H9 (cell line): ENCODE results near the gene NSG1. TPM values are rescaled to one million over a fixed set of nuclear protein-coding genes. Genes with fewer than 3 reads are reported as not detected.

ENCODE experiments used
- DNase-seq: peaks from one replicate; pipeline ENCODE4 v3.0.0-alpha.2; 2017
- H2AFZ ChIP-seq: one replicate; pipeline ENCODE4 v1.6.1; 2013; ENCODE audit warnings: mild to moderate bottlenecking, low read length, control low read depth, moderate library complexity
- H2AK5ac ChIP-seq: 2 replicates; pipeline ENCODE4 v1.6.1; 2013; ENCODE audit warnings: low read length, control low read depth, mixed read lengths; ENCODE audit not compliant: insufficient read length
- H2BK120ac ChIP-seq: one replicate; pipeline ENCODE4 v1.6.1; 2013; ENCODE audit warnings: low read depth, mild to moderate bottlenecking, low read length, control low read depth, inconsistent platforms; ENCODE audit not compliant: poor library complexity, severe bottlenecking
- H2BK12ac ChIP-seq: 2 replicates; pipeline ENCODE4 v1.6.1; 2013; ENCODE audit warnings: low read length, control low read depth, mixed read lengths, low read depth; ENCODE audit not compliant: insufficient read length
- H2BK15ac ChIP-seq: 2 replicates; pipeline ENCODE4 v1.6.1; 2013; ENCODE audit warnings: low read depth, low read length, control low read depth
- H2BK20ac ChIP-seq: one replicate; pipeline ENCODE4 v1.6.1; 2013; ENCODE audit warnings: low read depth, mild to moderate bottlenecking, low read length, control low read depth, inconsistent platforms; ENCODE audit not compliant: poor library complexity, severe bottlenecking
- H2BK5ac ChIP-seq: 2 replicates; pipeline ENCODE4 v1.6.1; 2013; ENCODE audit warnings: low read length, control low read depth, mixed read lengths; ENCODE audit not compliant: insufficient read length
- H3K14ac ChIP-seq: 2 replicates; pipeline ENCODE4 v1.6.1; 2013; ENCODE audit warnings: low read length, control low read depth; ENCODE audit not compliant: insufficient read depth
- H3K18ac ChIP-seq: 2 replicates; pipeline ENCODE4 v1.6.1; 2013; ENCODE audit warnings: low read depth, mild to moderate bottlenecking, mixed read lengths, low read length, control low read depth; ENCODE audit not compliant: insufficient read length
- H3K23ac ChIP-seq: 2 replicates; pipeline ENCODE4 v1.6.1; 2013; ENCODE audit warnings: low read length, control low read depth, mixed read lengths, low read depth; ENCODE audit not compliant: insufficient read length
- H3K23me2 ChIP-seq: 2 replicates; pipeline ENCODE4 v1.6.1; 2013; ENCODE audit warnings: low read depth, mild to moderate bottlenecking, mixed read lengths, low read length, control low read depth; ENCODE audit not compliant: insufficient read length, poor library complexity, severe bottlenecking
- H3K27ac ChIP-seq: 2 replicates; pipeline ENCODE4 v1.5.1; 2013; ENCODE audit warnings: low read length, control low read depth, mixed read lengths, low read depth; ENCODE audit not compliant: insufficient read length
- H3K27me3 ChIP-seq: 2 replicates; pipeline ENCODE4 v1.6.1; 2013; ENCODE audit warnings: low read length, control low read depth, inconsistent platforms; ENCODE audit not compliant: insufficient read depth
- H3K4ac ChIP-seq: 2 replicates; pipeline ENCODE4 v1.6.1; 2013; ENCODE audit warnings: low read depth, mild to moderate bottlenecking, control low read depth, inconsistent platforms, low read length, moderate library complexity
- H3K4me1 ChIP-seq: 2 replicates; pipeline ENCODE4 v1.6.1; 2013; ENCODE audit warnings: low read length, control low read depth, inconsistent platforms; ENCODE audit not compliant: insufficient read depth
- H3K4me2 ChIP-seq: 2 replicates; pipeline ENCODE4 v1.6.1; 2013; ENCODE audit warnings: low read length, control low read depth, mixed read lengths; ENCODE audit not compliant: insufficient read length, insufficient read depth
- H3K56ac ChIP-seq: 2 replicates; pipeline ENCODE4 v1.6.1; 2013; ENCODE audit warnings: low read depth, mild to moderate bottlenecking, mixed read lengths, low read length, control low read depth; ENCODE audit not compliant: insufficient read length
- H3K79me1 ChIP-seq: 2 replicates; pipeline ENCODE4 v1.6.1; 2013; ENCODE audit warnings: low read depth, mild to moderate bottlenecking, moderate library complexity, low read length, control low read depth, inconsistent platforms; ENCODE audit not compliant: insufficient read depth, poor library complexity, severe bottlenecking
- H3K79me2 ChIP-seq: 2 replicates; pipeline ENCODE4 v1.6.1; 2013; ENCODE audit warnings: low read length, control low read depth, inconsistent platforms; ENCODE audit not compliant: insufficient read depth
- H3K9ac ChIP-seq: 2 replicates; pipeline ENCODE4 v1.6.1; 2013; ENCODE audit warnings: low read length, control low read depth, mixed read lengths; ENCODE audit not compliant: insufficient read length; ENCODE audit errors: extremely low read depth
- H3K9me3 ChIP-seq: one replicate; pipeline ENCODE4 v1.6.1; 2013; ENCODE audit warnings: low read depth, low read length, inconsistent platforms; ENCODE audit not compliant: control insufficient read depth
- H3T11ph ChIP-seq: one replicate; pipeline ENCODE4 v1.6.1; 2013; ENCODE audit warnings: mild to moderate bottlenecking, low read length, control low read depth, inconsistent platforms
- H4K20me1 ChIP-seq: one replicate; pipeline ENCODE4 v1.6.1; 2013; ENCODE audit not compliant: control insufficient read depth, insufficient read length, insufficient read depth
- H4K5ac ChIP-seq: 2 replicates; pipeline ENCODE4 v1.6.1; 2013; ENCODE audit warnings: low read depth, mild to moderate bottlenecking, mixed read lengths, low read length, control low read depth; ENCODE audit not compliant: insufficient read length
- H4K8ac ChIP-seq: replicated peaks from 2 replicates; pipeline ENCODE4 v1.6.1; 2013; ENCODE audit warnings: low read length, control low read depth, mixed read lengths, low read depth; ENCODE audit not compliant: insufficient read length
- H4K91ac ChIP-seq: 2 replicates; pipeline ENCODE4 v1.6.1; 2013; ENCODE audit warnings: low read depth, mild to moderate bottlenecking, moderate library complexity, mixed read lengths, low read length, control low read depth; ENCODE audit not compliant: insufficient read length
- H3K27ac Mint-ChIP-seq, 3 experiments: 2 replicates in 2 of 3; 3 replicates in 1 of 3; pipeline ENCODE4 v1.8.0; 2020 to 2021; ENCODE audit warnings: mixed read lengths in 3 of 3, mild to moderate bottlenecking in 1 of 3, moderate library complexity in 1 of 3
- H3K27me3 Mint-ChIP-seq: 2 replicates; pipeline ENCODE4 v1.8.0; 2021; ENCODE audit warnings: low read depth, mild to moderate bottlenecking, moderate library complexity, mixed read lengths
- H3K36me3 Mint-ChIP-seq, 3 experiments: 2 replicates in 2 of 3; 3 replicates in 1 of 3; pipeline ENCODE4 v1.8.0; 2020 to 2021; ENCODE audit warnings: low read depth in 3 of 3, mixed read lengths in 3 of 3; ENCODE audit not compliant: insufficient read depth in 1 of 3
- H3K4me1 Mint-ChIP-seq, 2 experiments: 2 replicates each; pipeline ENCODE4 v1.8.0; 2020; ENCODE audit warnings: mixed read lengths in 2 of 2
- H3K4me3 Mint-ChIP-seq, 2 experiments: 2 replicates in 1 of 2; 3 replicates in 1 of 2; pipeline ENCODE4 v1.8.0; 2020 to 2021; ENCODE audit warnings: mild to moderate bottlenecking in 2 of 2, mixed read lengths in 2 of 2, moderate library complexity in 1 of 2
- H3K9me3 Mint-ChIP-seq, 2 experiments: 2 replicates in 1 of 2; 3 replicates in 1 of 2; pipeline ENCODE4 v1.8.0; 2020; ENCODE audit warnings: mild to moderate bottlenecking in 2 of 2, mixed read lengths in 2 of 2, moderate library complexity in 1 of 2
- CTCF ChIP-seq: fragments of 200-600 bp; sonication (generic); conservative IDR thresholded peaks from 3 replicates; pipeline ENCODE4 v1.8.0; 2021; ENCODE audit warnings: antibody characterized with exemption, mild to moderate bottlenecking
- WGBS: extraction: QIAGEN DNeasy Blood & Tissue Kit; methylation state at CpG from one replicate; pipeline ENCODE4 v1.1.7; 2013; ENCODE audit warnings: missing lambda C conversion rate, low lambda C conversion rate, mixed read lengths; ENCODE audit not compliant: insufficient read length; ENCODE audit errors: extremely low coverage; 5-methylcytosine and 5-hydroxymethylcytosine counted together
- total RNA-seq: library from RNA; stranded (reverse); gene quantifications from 2 replicates; pipeline ENCODE4 v1.2.1, GENCODE V29; 2021

Gene NSG1
- total RNA-seq, 1 experiment from 2014 or later = 9.3 TPM

GRCh38 chr4:4436244-4436823, 49.4 kb downstream of the NSG1 start:
- H4K5ac ChIP-seq = no peak overlapping the region
- no peak overlapping the region for H3K4ac ChIP-seq
- no peaks in the 10 kb centered on the region for H3K79me2 ChIP-seq
- Mint-ChIP-seq H3K36me3 (peaks cover 7 to 9% (median 8%) of the 10 kb centered on the region in 3 experiments; a peak in 4 of 7 replicates), H3K27ac (no peak overlapping the region), H3K27me3 (no peaks in the 10 kb centered on the region; the same call in 1 of the 2 replicates), H3K4me3 (no peak overlapping the region), H3K4me1 (no peaks in the 10 kb centered on the region), H3K9me3 (no peaks in the 10 kb centered on the region; a peak in 2 of 5 replicates)
- H3K79me1 ChIP-seq = no peaks in the 10 kb centered on the region
- no peak for TF ChIP-seq CTCF
- H3K4me2 ChIP-seq = no peak overlapping the region
- no peak overlapping the region for H2BK12ac ChIP-seq
- H2BK5ac ChIP-seq = no peak overlapping the region
- no peak overlapping the region for H2BK120ac ChIP-seq
- WGBS = no CpG with 5 or more reads among the region's 2 CpGs
- no peaks in the 10 kb centered on the region for H3K9me3 ChIP-seq
- DNase-seq = no peak
- no peak overlapping the region for H2AFZ ChIP-seq
- H2AK5ac ChIP-seq = no peak overlapping the region
- H3K27me3 ChIP-seq = no peaks in the 10 kb centered on the region
- no peak overlapping the region for H3T11ph ChIP-seq
- H3K23ac ChIP-seq = no peak overlapping the region
- H4K20me1 ChIP-seq = no peaks in the 10 kb centered on the region
- no peak overlapping the region for H2BK15ac ChIP-seq
- H3K14ac ChIP-seq = no peak overlapping the region
- H2BK20ac ChIP-seq = no peak overlapping the region
- no peak overlapping the region for H3K27ac ChIP-seq
- no peak overlapping the region for H3K18ac ChIP-seq
- no peak overlapping the region for H3K9ac ChIP-seq
- no peak overlapping the region for H3K56ac ChIP-seq
- no peak overlapping the region for H4K91ac ChIP-seq
- no peaks in the 10 kb centered on the region for H3K4me1 ChIP-seq
- H3K23me2 ChIP-seq = no peaks in the 10 kb centered on the region
- no peak overlapping the region for H4K8ac ChIP-seq
